ENCODE data around the gene TTYH1. TPM values are rescaled to one million over a fixed set of nuclear protein-coding genes. Genes with fewer than 3 reads are reported as not detected.
A peak's percentile ranks its signal among the peaks of the same experiment; 100 is the strongest.
"Not testable (repeated sequence)": the region's sequence is repeated elsewhere in the genome, so short reads cannot be mapped to it uniquely, and the experiment has no call there.

Gene TTYH1
- total RNA-seq, 4 donors from 2014 or later, result 0.63 to 17.8 (median 10.8) TPM

DNA sequence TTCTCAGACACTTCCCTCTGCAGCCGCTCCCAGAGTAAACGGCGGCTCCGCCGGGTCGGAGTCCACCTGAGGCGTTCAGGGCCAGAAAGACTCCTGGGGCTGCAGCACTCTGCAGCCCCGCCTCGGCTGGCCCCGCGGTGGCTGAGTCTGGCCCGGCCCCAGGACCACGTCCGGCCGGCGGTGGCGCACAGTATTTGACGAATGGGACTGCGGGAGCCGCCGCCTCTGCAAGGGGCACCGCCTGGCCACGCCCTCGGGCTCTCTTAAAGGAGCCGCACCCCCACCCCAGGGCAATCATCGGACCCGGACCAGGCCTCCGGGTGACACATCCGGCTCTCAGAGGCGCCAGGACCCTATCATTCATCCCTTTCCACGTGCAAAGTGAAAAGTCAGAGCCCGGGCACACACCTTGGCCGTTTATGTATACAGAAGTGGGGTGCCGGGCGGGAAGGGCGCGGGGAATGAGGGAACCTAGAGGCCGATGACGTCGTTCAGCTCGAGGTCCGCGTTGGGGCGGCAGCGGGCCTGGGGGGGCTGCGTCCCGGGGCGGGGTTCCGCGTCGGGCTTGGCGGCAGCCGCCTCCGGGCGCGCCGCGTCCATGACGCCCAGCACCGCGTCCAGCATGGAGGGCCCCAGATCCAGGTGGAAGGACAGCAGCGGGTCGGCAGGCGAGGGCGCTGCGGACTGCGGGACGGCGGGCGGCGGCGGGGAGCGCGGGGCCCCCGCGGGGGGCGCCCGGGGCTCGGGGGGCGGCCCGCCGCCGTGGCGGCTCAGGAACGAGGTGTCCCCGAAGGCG, 49.6 kb downstream of the TTYH1 start:
- intact Hi-C loops (cut with DNase I; ENCODE audit: low total_unique reads), result no loop called here
- DNase-seq (ENCODE audit: low spot score in 2 of 2), result peak; percentile 88 to 98
- 13 to 47% methylated on average over 38 to 45 of the region's 87 CpGs for WGBS, 2 donors
- H3K4me3 ChIP-seq (ENCODE audit: low read depth, poor library complexity, severe bottlenecking), result peak overlapping the region; percentile 21
- TF ChIP-seq, protein P1, sequence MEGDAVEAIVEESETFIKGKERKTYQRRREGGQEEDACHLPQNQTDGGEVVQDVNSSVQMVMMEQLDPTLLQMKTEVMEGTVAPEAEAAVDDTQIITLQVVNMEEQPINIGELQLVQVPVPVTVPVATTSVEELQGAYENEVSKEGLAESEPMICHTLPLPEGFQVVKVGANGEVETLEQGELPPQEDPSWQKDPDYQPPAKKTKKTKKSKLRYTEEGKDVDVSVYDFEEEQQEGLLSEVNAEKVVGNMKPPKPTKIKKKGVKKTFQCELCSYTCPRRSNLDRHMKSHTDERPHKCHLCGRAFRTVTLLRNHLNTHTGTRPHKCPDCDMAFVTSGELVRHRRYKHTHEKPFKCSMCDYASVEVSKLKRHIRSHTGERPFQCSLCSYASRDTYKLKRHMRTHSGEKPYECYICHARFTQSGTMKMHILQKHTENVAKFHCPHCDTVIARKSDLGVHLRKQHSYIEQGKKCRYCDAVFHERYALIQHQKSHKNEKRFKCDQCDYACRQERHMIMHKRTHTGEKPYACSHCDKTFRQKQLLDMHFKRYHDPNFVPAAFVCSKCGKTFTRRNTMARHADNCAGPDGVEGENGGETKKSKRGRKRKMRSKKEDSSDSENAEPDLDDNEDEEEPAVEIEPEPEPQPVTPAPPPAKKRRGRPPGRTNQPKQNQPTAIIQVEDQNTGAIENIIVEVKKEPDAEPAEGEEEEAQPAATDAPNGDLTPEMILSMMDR (IDR thresholded peaks at IDR 0.05), result no peak
- TF ChIP-seq POLR2A (IDR thresholded peaks at IDR 0.05), result no peak

DNA sequence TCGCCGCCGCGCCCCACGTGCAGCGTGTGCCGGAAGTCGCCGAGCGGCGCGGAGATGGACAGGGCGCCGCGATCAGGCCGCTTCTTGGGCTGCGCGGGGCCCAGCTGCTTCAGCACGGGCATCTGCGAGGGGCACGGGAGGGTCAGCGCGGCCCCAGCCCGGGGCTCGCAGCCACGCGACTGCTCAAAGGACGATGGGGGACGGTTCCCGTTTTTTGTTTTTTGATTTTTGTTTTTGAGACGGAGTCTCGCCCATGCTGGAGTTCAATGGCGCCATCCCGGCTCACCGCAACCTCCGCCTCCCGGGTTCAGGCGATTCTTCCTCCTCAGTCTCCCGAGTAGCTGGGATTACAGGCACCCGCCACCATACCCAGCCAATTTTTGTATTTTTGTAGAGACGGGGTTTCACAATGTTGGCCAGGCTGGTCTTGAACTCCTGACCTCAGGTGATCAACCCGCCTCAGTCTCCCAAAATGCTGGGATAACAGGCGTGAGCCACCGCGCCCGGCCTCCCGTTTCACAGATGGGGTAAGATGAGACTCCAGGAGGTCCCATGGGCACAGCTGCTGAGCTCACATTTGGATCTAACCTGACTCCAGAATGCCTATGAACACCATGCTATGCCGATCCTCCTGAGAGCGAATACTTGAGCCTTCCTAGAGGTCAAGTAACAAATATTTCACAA, 50.3 kb downstream of the TTYH1 start:
- intact Hi-C loops (cut with DNase I; ENCODE audit: low total_unique reads), result no loop called here
- no peak overlapping the region for H3K4me3 ChIP-seq (ENCODE audit: low read depth, poor library complexity, severe bottlenecking)
- DNase-seq (ENCODE audit: low spot score in 2 of 2), result no peak
- 87 to 91% methylated on average over 35 to 44 of the region's 49 CpGs for WGBS, 2 donors
- TF ChIP-seq, protein P1 (IDR thresholded peaks at IDR 0.05), result no peak
- TF ChIP-seq POLR2A (IDR thresholded peaks at IDR 0.05), result no peak

DNA sequence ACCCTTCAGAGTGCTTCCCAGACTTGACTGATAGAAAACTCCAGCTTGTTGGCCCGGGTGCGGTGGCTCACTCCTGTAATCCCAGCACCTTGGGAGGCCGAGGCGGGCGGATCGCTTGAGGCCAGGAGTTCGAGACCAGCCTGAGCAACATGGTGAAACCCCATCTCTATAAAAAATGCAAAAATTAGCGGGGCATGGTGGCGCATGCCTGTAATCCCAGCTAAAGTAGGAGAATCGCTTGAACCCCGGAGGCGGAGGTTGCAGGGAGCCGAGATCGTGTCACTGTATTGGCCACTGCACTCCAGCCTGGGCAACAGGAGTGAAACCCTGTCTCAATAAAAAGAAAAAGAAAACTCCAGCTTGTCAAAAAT, 50.8 kb downstream of the TTYH1 start:
- H3K4me3 ChIP-seq (ENCODE audit: low read depth, poor library complexity, severe bottlenecking); intact Hi-C loops (cut with DNase I; ENCODE audit: low total_unique reads); DNase-seq (ENCODE audit: low spot score in 2 of 2): not testable (repeated sequence)
- 95 to 96% methylated on average over 14 of the region's 14 CpGs for WGBS, 2 donors

DNA sequence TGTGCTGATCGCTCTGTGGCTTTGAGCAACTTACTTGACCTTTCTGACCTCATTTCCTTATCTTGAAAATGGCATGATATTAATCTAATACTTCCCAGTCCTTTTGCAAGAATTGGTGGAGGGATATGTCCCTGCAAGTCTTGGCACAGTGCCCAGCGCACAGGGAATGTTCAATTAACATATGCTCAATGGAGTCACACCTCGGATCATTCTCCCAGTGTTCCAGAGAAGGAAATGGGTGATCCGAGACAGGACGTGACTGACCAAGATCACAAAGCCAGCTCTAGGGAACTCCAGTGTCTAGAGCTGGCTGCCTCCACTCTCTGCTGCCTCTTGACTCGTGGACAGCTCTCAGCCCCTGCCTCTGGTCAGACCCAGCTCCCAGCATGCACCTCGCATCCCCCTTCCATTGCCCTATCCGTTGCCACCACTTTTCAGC, 54.3 kb downstream of the TTYH1 start:
- 34 to 40% methylated on average over 8 of the region's 8 CpGs for WGBS, 2 donors
- H3K4me3 ChIP-seq (ENCODE audit: low read depth, poor library complexity, severe bottlenecking), result no peak overlapping the region
- TF ChIP-seq, protein P1 (IDR thresholded peaks at IDR 0.05), result no peak
- TF ChIP-seq POLR2A (IDR thresholded peaks at IDR 0.05), result no peak
- no peak for DNase-seq (ENCODE audit: low spot score in 2 of 2)
- intact Hi-C loops (cut with DNase I; ENCODE audit: low total_unique reads), result no loop called here

DNA sequence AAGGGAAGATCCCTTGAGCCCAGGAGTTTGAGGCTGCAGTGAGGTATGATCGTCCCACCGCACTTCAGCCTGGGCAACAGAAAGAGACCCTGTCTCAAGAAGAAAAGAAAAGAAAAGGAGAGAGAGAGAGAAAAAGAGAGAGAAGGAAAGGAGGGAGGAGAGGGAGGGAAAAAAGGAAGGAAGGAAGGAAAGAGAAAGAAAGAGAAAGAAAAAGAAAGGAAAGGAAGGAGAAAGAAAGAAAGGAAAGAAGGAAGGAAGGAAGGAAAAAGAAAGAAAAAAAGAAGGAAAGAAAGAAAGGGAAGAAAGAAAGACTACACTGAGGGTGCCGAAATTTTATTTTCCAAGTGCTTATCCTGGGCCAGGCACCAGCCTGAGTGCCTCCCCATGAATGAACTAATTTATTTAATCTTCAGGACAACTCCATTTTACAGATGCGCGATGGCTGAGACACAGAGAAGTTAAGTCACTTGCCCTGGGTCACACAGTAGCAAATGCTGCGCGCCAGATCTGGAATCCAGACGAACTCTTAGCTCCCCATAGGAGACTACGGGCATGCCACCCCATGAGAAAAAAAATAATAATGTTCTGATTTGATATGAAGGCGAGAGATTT, 55.1 kb downstream of the TTYH1 start:
- intact Hi-C loops (cut with DNase I; ENCODE audit: low total_unique reads), result no loop called here
- no peak for TF ChIP-seq POLR2A (IDR thresholded peaks at IDR 0.05)
- TF ChIP-seq, protein P1 (IDR thresholded peaks at IDR 0.05), result no peak
- WGBS, 2 donors, result 61 to 68% methylated on average over 10 of the region's 10 CpGs
- no peak overlapping the region for H3K4me3 ChIP-seq (ENCODE audit: low read depth, poor library complexity, severe bottlenecking)
- no peak for DNase-seq (ENCODE audit: low spot score in 2 of 2)
